Liver (tissue), 9 donors: Measurements from ENCODE around the gene SKAP2. TPM values are rescaled to one million over a fixed set of nuclear protein-coding genes. Genes with fewer than 3 reads are reported as not detected.

Source experiments
- DNase-seq: peaks from one replicate; pipeline ENCODE4 v3.0.0-alpha.2; 2017; ENCODE audit warnings: low spot score
- H3K27ac ChIP-seq, 2 donors: one replicate each; pipeline ENCODE4 v1.7.0; 2013; ENCODE audit warnings: inconsistent platforms in 2 of 2, low read length in 2 of 2, control low read depth in 1 of 2, low read depth in 1 of 2, mild to moderate bottlenecking in 1 of 2
- H3K27me3 ChIP-seq, 4 donors: one replicate each; pipeline versions ENCODE4 v1.6.1 to v1.7.0; 2013; ENCODE audit warnings: low read length in 3 of 4, inconsistent platforms in 1 of 4, mild to moderate bottlenecking in 1 of 4, moderate library complexity in 1 of 4; ENCODE audit not compliant: control insufficient read depth in 4 of 4, insufficient read depth in 4 of 4
- H3K36me3 ChIP-seq, 4 donors: one replicate each; pipeline versions ENCODE4 v1.6.1 to v1.7.0; 2013; ENCODE audit warnings: low read length in 3 of 4, mild to moderate bottlenecking in 3 of 4, low read depth in 1 of 4, moderate library complexity in 1 of 4; ENCODE audit not compliant: control insufficient read depth in 4 of 4, insufficient read depth in 3 of 4
- H3K4me1 ChIP-seq, 4 donors: one replicate each; pipeline versions ENCODE4 v1.6.1 to v1.7.0; 2013; ENCODE audit warnings: low read length in 3 of 4, mild to moderate bottlenecking in 3 of 4, moderate library complexity in 1 of 4; ENCODE audit not compliant: control insufficient read depth in 4 of 4, insufficient read depth in 4 of 4
- H3K4me3 ChIP-seq, 3 donors: one replicate each; pipeline versions ENCODE4 v1.6.1 to v1.7.0; 2013; ENCODE audit warnings: low read length in 3 of 3, control low read depth in 1 of 3, low read depth in 1 of 3, mild to moderate bottlenecking in 1 of 3
- H3K9ac ChIP-seq, 2 donors: one replicate each; pipeline ENCODE4 v1.7.0; 2013; ENCODE audit warnings: low read length in 2 of 2, mild to moderate bottlenecking in 2 of 2, moderate library complexity in 2 of 2, control low read depth in 1 of 2, low read depth in 1 of 2
- H3K9me3 ChIP-seq, 4 donors: one replicate each; pipeline versions ENCODE4 v1.6.1 to v1.7.0; 2013; ENCODE audit warnings: low read length in 3 of 4; ENCODE audit not compliant: control insufficient read depth in 4 of 4
- ATF3 ChIP-seq: IDR thresholded peaks from 2 replicates; pipeline ENCODE4 v1.6.1; 2016; ENCODE audit warnings: antibody characterized with exemption
- CTCF ChIP-seq: fragments of 150-350 bp; IDR thresholded peaks from 2 replicates; pipeline ENCODE4 v1.5.1; 2017; ENCODE audit warnings: improper control_type of control experiment, low read depth, low read length; ENCODE audit not compliant: missing input control
- EGR1 ChIP-seq, 2 donors: IDR thresholded peaks; 2 replicates each; pipeline ENCODE4 v1.6.1; 2016 to 2018; ENCODE audit warnings: antibody characterized with exemption in 2 of 2, low read depth in 2 of 2
- FOXA1 ChIP-seq: IDR thresholded peaks from 2 replicates; pipeline ENCODE4 v1.6.1; 2016; ENCODE audit warnings: antibody characterized with exemption
- FOXA2 ChIP-seq: IDR thresholded peaks from 2 replicates; pipeline ENCODE4 v1.6.1; 2016; ENCODE audit warnings: antibody characterized with exemption
- GABPA ChIP-seq, 2 donors: IDR thresholded peaks in 1 of 2; conservative IDR thresholded peaks in 1 of 2; 2 replicates each; pipeline ENCODE4 v1.6.1; 2016; ENCODE audit warnings: antibody characterized with exemption in 2 of 2, mild to moderate bottlenecking in 1 of 2, moderate library complexity in 1 of 2
- HNF4A ChIP-seq, 2 donors: conservative IDR thresholded peaks; 2 replicates each; pipeline ENCODE4 v1.6.1; 2016; ENCODE audit warnings: antibody characterized with exemption in 2 of 2, mild to moderate bottlenecking in 2 of 2
- HNF4G ChIP-seq: IDR thresholded peaks from 2 replicates; pipeline ENCODE4 v1.6.1; 2016; ENCODE audit warnings: antibody characterized with exemption
- JUND ChIP-seq, 2 donors: IDR thresholded peaks; 2 replicates each; pipeline ENCODE4 v1.6.1; 2016; ENCODE audit warnings: antibody characterized with exemption in 2 of 2
- MAX ChIP-seq: IDR thresholded peaks from 2 replicates; pipeline ENCODE4 v1.6.1; 2016; ENCODE audit warnings: antibody characterized with exemption
- NR2F2 ChIP-seq: IDR thresholded peaks from 2 replicates; pipeline ENCODE4 v1.6.1; 2016; ENCODE audit warnings: antibody characterized with exemption
- RAD21 ChIP-seq, 2 donors: IDR thresholded peaks; 2 replicates each; pipeline ENCODE4 v1.6.1; 2016; ENCODE audit warnings: antibody characterized with exemption in 2 of 2, mild to moderate bottlenecking in 2 of 2
- REST ChIP-seq: IDR thresholded peaks from 2 replicates; pipeline ENCODE4 v1.6.1; 2016; ENCODE audit warnings: antibody characterized with exemption, mild to moderate bottlenecking
- RXRA ChIP-seq, 2 donors: IDR thresholded peaks; 2 replicates each; pipeline ENCODE4 v1.6.1; 2017 to 2018; ENCODE audit warnings: antibody characterized with exemption in 2 of 2, mild to moderate bottlenecking in 1 of 2
- SP1 ChIP-seq: IDR thresholded peaks from 2 replicates; pipeline ENCODE4 v1.6.1; 2018; ENCODE audit warnings: antibody characterized with exemption, mild to moderate bottlenecking
- TAF1 ChIP-seq: conservative IDR thresholded peaks from 2 replicates; pipeline ENCODE4 v1.6.1; 2016; ENCODE audit warnings: antibody characterized with exemption, mild to moderate bottlenecking
- YY1 ChIP-seq: IDR thresholded peaks from 2 replicates; pipeline ENCODE4 v1.6.1; 2016; ENCODE audit warnings: antibody characterized with exemption, mild to moderate bottlenecking
- ZBTB33 ChIP-seq: IDR thresholded peaks from 2 replicates; pipeline ENCODE4 v1.6.1; 2016; ENCODE audit warnings: antibody characterized with exemption
- WGBS: extraction: QIAGEN DNeasy Blood & Tissue Kit; methylation state at CpG from one replicate; pipeline ENCODE4 v1.1.7; 2013; 5-methylcytosine and 5-hydroxymethylcytosine counted together
- polyA plus RNA-seq, 2 donors: library from polyadenylated mRNA; stranded (reverse) in 1 of 2; unstranded in 1 of 2; fragments of 200-250 nt in 1 of 2; fragments of >200 nt in 1 of 2; fragmentation: Nextera tagmentation in 1 of 2; extraction: Ambion mirVana in 1 of 2; gene quantifications; one replicate each; pipeline versions ENCODE4 v1.2.1 to v1.2.3, GENCODE V29; 2013 to 2015
- total RNA-seq, 2 donors: library from RNA; depleted of rRNA; stranded (reverse); fragments of >200 nt; gene quantifications; one replicate each; pipeline ENCODE4 v1.2.3, GENCODE V29; 2014
- donor health status: healthy.
- donor health status: healthy.
- donor health status: healthy.
- donor health status: healthy.
- donor health status: healthy.

The SKAP2 gene
- total and polyA plus RNA-seq, 4 donors, result 3.4 to 9.2 (median 5.1) TPM

- no peak for TF ChIP-seq MAX
- no peak for TF ChIP-seq HNF4G
- no peak for TF ChIP-seq FOXA2
- TF ChIP-seq RAD21 (IDR thresholded peaks at IDR 0.05), result no peak
- no peak for TF ChIP-seq HNF4A (conservative IDR thresholded peaks at IDR 0.05)
- TF ChIP-seq YY1, result no peak
- no peak for TF ChIP-seq NR2F2
- TF ChIP-seq TAF1, result no peak
- TF ChIP-seq JUND (IDR thresholded peaks at IDR 0.05), result no peak
- TF ChIP-seq REST, result no peak
- TF ChIP-seq RXRA (IDR thresholded peaks at IDR 0.05), result no peak
- no peak for TF ChIP-seq ATF3
- TF ChIP-seq ZBTB33, result no peak
- no peak overlapping the region for H3K4me3 ChIP-seq
- H3K9me3 ChIP-seq, result no peaks in the 10 kb centered on the region
- H3K27me3 ChIP-seq, result no peaks in the 10 kb centered on the region
- H3K27ac ChIP-seq, result no peak overlapping the region
- no peaks in the 10 kb centered on the region for H3K4me1 ChIP-seq
- no peaks in the 10 kb centered on the region for H3K36me3 ChIP-seq
- no peak overlapping the region for H3K9ac ChIP-seq
- no peak for DNase-seq
- WGBS, result 97% methylated on average over 5 of the region's 5 CpGs
These were observed 224.7 kb downstream of the SKAP2 start for GRCh38 chr7:26639695-26640094.

- TF ChIP-seq FOXA1 (no peak), GABPA (IDR thresholded peaks at IDR 0.05 in 1 of 2, conservative IDR thresholded peaks at IDR 0.05 in 1 of 2) (no peak), REST (no peak), MAX (no peak), EGR1 (IDR thresholded peaks at IDR 0.05; ENCODE audit: low read depth in 2 of 2) (no peak), SP1 (no peak), HNF4G (no peak), NR2F2 (no peak), YY1 (no peak), TAF1 (no peak), JUND (IDR thresholded peaks at IDR 0.05) (no peak), RXRA (IDR thresholded peaks at IDR 0.05) (no peak), CTCF (no peak), HNF4A (conservative IDR thresholded peaks at IDR 0.05) (no peak), ATF3 (no peak), FOXA2 (no peak)
- no peak for DNase-seq
- Histone ChIP-seq H3K27me3 (no peaks in the 10 kb centered on the region), H3K4me1 (no peaks in the 10 kb centered on the region), H3K4me3 (no peak overlapping the region), H3K27ac (no peak overlapping the region), H3K9ac (no peak overlapping the region), H3K9me3 (no peaks in the 10 kb centered on the region), H3K36me3 (no peaks in the 10 kb centered on the region)
- WGBS, result 95% methylated on average over 4 of the region's 4 CpGs
These were observed 225.3 kb downstream of the SKAP2 start for GRCh38 chr7:26639111-26639510.
